ENCODE results near the gene KCNE4. TPM values are rescaled to one million over a fixed set of nuclear protein-coding genes. Genes with fewer than 3 reads are reported as not detected.

The KCNE4 gene
- total and polyA plus RNA-seq, 2 donors (not counting 1 experiment from before 2014, with no cell fraction given), result not detected

GRCh38 chr2:223076573-223076972 is 24.6 kb downstream of the KCNE4 start:
- no peak overlapping the region for H3K27ac Mint-ChIP-seq
- H3K9me3 ChIP-seq (ENCODE audit: control extremely low read depth in 1 of 3, control insufficient read depth in 2 of 3, insufficient read depth in 1 of 3, low read length in 2 of 3), result no peaks in the 10 kb centered on the region
- no peaks in the 10 kb centered on the region for H3K9me3 Mint-ChIP-seq (ENCODE audit: insufficient read depth)
- POLR2A ChIA-PET, result no interaction called here
- no peak overlapping the region for H3K4me3 Mint-ChIP-seq
- H3K27me3 Mint-ChIP-seq, result peaks cover 12% of the 10 kb centered on the region
- intact Hi-C loops (cut with micrococcal nuclease), result no loop called here
- H3K79me2 ChIP-seq (ENCODE audit: control insufficient read depth, insufficient read depth, low read length), result no peaks in the 10 kb centered on the region
- no peak overlapping the region for H3K9ac ChIP-seq (ENCODE audit: low read length)
- no peak overlapping the region for H2AFZ ChIP-seq (ENCODE audit: insufficient read depth, low read depth, low read length, poor library complexity, severe bottlenecking)
- no peaks in the 10 kb centered on the region for H3K36me3 ChIP-seq (replicated peaks in 1 of 2; ENCODE audit: control extremely low read depth in 1 of 2, control insufficient read depth in 1 of 2, extremely low read depth in 1 of 2, insufficient read depth in 2 of 2, low read length in 1 of 2)
- CTCF ChIA-PET, result no interaction called here
- H3K4me2 ChIP-seq (replicated peaks; ENCODE audit: low read depth, low read length, poor library complexity, severe bottlenecking), result no peak overlapping the region
- H3K4me1 Mint-ChIP-seq, result no peaks in the 10 kb centered on the region
- no peaks in the 10 kb centered on the region for H3K4me1 ChIP-seq (ENCODE audit: control insufficient read depth in 2 of 2, insufficient read depth in 2 of 2, low read length in 2 of 2)
- no peak for TF ChIP-seq EZH2 (IDR thresholded peaks at IDR 0.05; ENCODE audit: borderline replicate concordance, insufficient read depth, low read depth, low read length, poor library complexity, severe bottlenecking)
- TF ChIP-seq CTCF (IDR thresholded peaks at IDR 0.05), result no peak
- DNase-seq (no peak), ATAC-seq (ENCODE audit: low read depth) (no peak)
- WGBS (ENCODE audit: insufficient coverage), result 72% methylated on average over 2 of the region's 6 CpGs
- H3K4me3 ChIP-seq (ENCODE audit: control extremely low read depth in 1 of 5, extremely low read depth in 1 of 5, insufficient read depth in 1 of 5, low read depth in 2 of 5, low read length in 4 of 5), result no peak overlapping the region
- no peak overlapping the region for H3K27ac ChIP-seq (ENCODE audit: low read length in 2 of 2)
- H3K27me3 ChIP-seq (replicated peaks in 1 of 4; ENCODE audit: control extremely low read depth in 1 of 4, control insufficient read depth in 3 of 4, insufficient read depth in 4 of 4, low read length in 3 of 4), result no peaks in the 10 kb centered on the region
- no peaks in the 10 kb centered on the region for H4K20me1 ChIP-seq (ENCODE audit: control insufficient read depth, insufficient read depth, low read length, poor library complexity, severe bottlenecking)

- no peaks in the 10 kb centered on the region for H3K4me1 ChIP-seq (ENCODE audit: control insufficient read depth in 2 of 2, insufficient read depth in 2 of 2, low read length in 2 of 2)
- intact Hi-C loops (cut with micrococcal nuclease), result no loop called here
- no peaks in the 10 kb centered on the region for H3K79me2 ChIP-seq (ENCODE audit: control insufficient read depth, insufficient read depth, low read length)
- no peaks in the 10 kb centered on the region for H3K4me1 Mint-ChIP-seq
- H3K4me3 ChIP-seq (ENCODE audit: control extremely low read depth in 1 of 5, extremely low read depth in 1 of 5, insufficient read depth in 1 of 5, low read depth in 2 of 5, low read length in 4 of 5), result no peak overlapping the region
- TF ChIP-seq CTCF (IDR thresholded peaks at IDR 0.05) (no peak), EZH2 (IDR thresholded peaks at IDR 0.05; ENCODE audit: borderline replicate concordance, insufficient read depth, low read depth, low read length, poor library complexity, severe bottlenecking) (no peak)
- H3K27me3 Mint-ChIP-seq, result peaks cover 12% of the 10 kb centered on the region
- CTCF ChIA-PET, result no interaction called here
- H3K9ac ChIP-seq (ENCODE audit: low read length), result no peak overlapping the region
- no peak overlapping the region for H3K27ac Mint-ChIP-seq
- H3K27ac ChIP-seq (ENCODE audit: low read length in 2 of 2), result no peak overlapping the region
- DNase-seq (no peak), ATAC-seq (ENCODE audit: low read depth) (no peak)
- H3K36me3 ChIP-seq (replicated peaks in 1 of 2; ENCODE audit: control extremely low read depth in 1 of 2, control insufficient read depth in 1 of 2, extremely low read depth in 1 of 2, insufficient read depth in 2 of 2, low read length in 1 of 2), result no peaks in the 10 kb centered on the region
- no CpG with 5 or more reads among the region's 1 CpG for WGBS (ENCODE audit: insufficient coverage)
- no peak overlapping the region for H3K4me2 ChIP-seq (replicated peaks; ENCODE audit: low read depth, low read length, poor library complexity, severe bottlenecking)
- H2AFZ ChIP-seq (ENCODE audit: insufficient read depth, low read depth, low read length, poor library complexity, severe bottlenecking), result no peak overlapping the region
- H3K27me3 ChIP-seq (replicated peaks in 1 of 4; ENCODE audit: control extremely low read depth in 1 of 4, control insufficient read depth in 3 of 4, insufficient read depth in 4 of 4, low read length in 3 of 4), result no peaks in the 10 kb centered on the region
- no peak overlapping the region for H3K4me3 Mint-ChIP-seq
- no peaks in the 10 kb centered on the region for H3K9me3 Mint-ChIP-seq (ENCODE audit: insufficient read depth)
- no peaks in the 10 kb centered on the region for H4K20me1 ChIP-seq (ENCODE audit: control insufficient read depth, insufficient read depth, low read length, poor library complexity, severe bottlenecking)
- POLR2A ChIA-PET, result no interaction called here
- no peaks in the 10 kb centered on the region for H3K9me3 ChIP-seq (ENCODE audit: control extremely low read depth in 1 of 3, control insufficient read depth in 2 of 3, insufficient read depth in 1 of 3, low read length in 2 of 3)
Observed at GRCh38 chr2:223078482-223078881, 26.5 kb downstream of the KCNE4 start.
